NCI-H2171 (cell line): ENCODE measurements around the gene HS3ST3A1.

Experiments
- DNase-seq: peaks from one replicate; lab custom pipeline; 2025; lab: John Stamatoyannopoulos, UW

The HS3ST3A1 gene

DNA sequence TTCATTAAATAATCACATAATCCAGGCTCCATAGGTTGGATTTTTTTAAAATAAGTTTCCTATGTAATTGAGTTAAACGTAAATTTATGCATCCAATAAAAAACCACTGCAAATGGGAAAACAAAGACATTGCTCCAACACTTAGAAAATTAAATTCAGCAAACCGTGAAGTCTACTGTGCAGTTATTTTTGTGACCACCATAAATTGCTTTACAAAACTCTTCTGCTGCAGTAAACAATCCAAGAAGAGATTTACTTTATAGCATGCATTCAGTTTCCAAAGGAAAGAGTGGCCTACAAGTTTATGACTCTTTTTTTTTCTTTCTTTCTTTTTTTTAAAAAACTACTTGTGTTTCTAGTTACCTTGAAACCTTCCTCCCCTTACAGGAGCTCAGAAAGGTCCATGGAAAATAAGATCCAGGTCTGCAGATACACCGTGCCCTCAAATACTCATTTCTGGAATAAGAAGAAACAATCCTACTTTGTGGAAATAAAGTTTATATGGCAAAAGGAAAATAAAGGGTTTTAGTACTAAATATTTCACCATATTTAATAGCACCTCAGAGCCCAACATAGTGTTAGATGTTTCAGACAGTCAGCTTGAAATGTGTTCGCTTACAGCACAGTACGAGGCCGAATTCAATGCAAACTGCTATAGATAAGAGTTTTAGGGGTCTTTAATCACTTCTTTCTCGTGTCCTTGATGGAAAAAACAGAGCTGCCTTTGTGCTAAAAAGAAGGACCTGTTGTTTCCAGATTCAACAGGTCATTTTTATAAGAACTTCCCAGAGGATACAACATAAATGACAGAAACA lies 3.2 kb downstream of the HS3ST3A1 start:
- no peak for DNase-seq

DNA sequence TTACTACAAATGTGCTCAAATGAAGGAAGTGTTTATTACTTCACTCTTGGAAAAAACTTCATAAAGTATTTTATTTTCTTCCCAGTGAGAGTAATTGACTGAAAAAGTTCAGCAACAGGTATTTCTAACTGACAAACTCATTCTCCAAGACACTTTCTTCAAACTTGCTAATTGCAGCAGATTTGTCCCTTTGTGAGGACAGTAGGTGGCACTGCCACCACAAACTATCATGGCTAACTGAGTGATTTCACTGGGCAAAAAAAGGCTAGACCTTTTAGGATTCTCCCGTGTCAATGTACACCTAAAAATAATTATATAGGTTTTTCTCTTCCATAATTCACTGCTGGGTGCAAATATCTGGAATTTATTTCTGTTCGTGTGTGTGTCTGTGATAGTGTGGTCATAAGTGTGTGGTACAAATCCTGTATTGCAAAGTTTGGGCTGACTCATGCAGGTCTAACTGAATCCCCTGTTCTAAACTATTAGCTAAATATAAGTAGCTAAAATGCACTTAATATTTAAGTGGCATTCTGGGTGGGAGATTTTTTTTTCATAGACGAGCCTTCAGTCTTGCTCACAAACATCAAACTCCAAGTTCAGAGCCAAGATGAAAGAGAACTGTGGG lies 3.9 kb downstream of the HS3ST3A1 start:
- DNase-seq: no peak

DNA sequence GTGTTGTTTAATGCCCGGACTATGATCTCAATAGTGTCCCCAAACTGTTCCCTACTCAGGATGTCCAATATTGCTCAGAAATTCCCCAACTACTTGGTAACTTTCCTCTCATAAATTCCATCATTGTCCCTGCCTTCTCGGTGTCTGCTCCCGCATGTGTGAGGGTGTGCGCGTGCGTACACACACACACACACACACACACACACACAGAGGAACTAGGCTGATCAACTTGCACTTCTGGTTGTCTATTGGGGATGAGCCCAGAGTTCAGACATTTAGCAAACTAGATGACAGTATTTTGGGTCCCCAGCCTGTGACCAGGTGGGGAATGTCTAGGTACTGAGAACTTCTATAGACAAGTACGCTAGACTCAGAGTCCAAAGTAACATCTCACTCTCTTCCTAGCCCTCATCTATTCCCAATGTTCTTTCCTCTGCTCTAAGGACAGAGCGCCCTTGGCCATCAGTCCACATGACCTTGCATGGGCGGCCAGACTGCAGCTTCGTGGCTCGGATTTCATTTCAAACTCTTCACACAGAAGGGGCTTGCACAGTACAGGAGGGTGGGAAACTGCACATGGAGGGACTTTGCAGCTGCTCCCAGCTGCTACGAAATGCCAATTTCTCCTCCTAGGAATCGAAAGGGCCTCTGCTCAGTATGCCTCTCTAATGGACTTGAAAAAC lies 5.3 kb downstream of the HS3ST3A1 start:
- DNase-seq: no peak

DNA sequence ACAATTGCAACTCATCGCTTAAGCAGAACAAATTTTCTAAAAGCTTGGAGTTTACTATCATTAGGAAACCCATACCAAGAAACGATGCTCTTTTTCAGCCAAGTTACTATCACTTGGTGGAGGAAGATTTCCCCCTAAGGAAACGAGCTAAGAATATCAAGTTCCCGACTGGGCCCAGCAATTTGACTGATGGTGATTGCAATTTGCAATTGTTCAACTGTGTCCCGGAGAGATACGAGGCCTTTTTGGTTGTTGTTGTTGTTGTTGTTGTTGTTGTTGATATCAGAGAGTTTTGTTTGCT lies 6.2 kb downstream of the HS3ST3A1 start:
- no peak for DNase-seq

DNA sequence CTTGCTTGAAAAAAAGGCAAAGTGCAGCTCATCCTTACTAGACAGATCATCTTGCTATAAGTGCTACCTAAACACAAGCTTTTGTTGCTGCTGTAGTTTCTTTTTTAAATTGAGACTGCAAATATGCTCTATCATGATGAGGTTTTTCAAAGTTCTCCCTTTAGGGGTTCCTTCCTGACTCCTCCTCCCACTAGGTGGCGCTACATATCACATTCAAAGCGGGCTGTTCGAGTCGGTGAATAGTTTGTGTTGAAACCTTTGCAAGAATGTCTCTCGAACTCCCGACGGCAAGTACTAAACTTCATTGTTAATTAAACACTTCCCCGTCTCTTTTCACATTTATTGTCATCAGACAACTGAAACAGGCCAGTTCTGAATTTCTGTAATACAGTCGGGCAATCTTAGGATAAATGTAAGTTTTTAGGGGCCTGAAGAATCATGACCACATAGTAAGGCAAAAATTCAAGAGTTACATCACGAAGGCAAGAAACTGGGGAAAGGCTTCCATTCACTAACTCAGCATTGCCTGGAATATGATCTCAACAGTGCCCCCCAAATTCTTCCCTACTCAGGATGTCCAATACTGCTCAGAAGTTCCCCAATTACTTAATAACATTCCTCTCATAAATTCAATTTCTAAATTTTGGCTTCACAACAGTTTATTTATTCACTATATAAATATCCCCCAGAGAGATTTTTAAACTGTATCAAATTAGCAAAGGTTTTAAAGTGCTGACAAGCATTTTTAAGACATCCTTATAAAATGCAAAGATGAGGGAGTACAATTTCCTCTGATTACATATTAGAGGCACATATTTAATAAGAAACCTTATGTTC lies 6.7 kb downstream of the HS3ST3A1 start:
- peak; percentile 19 for DNase-seq

DNA sequence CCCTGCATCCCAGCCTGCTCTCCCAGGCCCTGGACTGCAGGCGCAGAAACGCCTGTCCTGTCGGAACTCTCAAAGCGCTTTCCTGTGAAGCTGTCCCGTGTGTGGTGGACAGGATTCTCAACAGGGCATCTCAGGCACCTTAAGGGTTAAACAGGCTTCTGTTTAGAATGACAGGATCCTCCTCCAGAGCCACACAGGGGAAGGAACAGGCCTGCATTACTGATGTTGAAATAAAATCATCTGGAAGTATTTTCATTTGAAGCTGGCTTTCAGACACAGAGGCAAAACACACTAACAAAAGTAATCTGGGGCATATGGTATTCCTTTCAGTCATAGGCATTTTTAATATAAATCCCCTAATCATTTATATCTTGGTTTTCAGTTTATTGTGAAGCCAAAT lies 7.4 kb downstream of the HS3ST3A1 start:
- DNase-seq: no peak

DNA sequence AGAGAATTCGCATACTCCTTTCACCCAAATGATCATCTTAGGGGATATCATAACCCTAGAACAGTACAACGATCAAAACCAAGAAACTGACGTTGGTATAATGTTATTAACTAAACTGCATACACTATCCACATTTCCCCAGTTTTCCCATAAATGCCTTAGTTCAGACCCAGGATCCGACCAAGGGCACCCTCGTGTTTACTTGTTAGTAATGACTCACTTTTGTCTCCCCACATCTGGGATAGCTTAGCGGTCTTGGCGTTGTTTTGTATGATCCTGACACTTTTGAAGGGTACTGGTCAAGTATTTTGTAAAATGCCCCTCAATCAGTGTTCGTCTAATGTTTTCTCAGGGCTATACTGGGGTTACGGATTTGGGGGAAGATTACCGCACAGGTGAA lies 8.0 kb downstream of the HS3ST3A1 start:
- DNase-seq: no peak

DNA sequence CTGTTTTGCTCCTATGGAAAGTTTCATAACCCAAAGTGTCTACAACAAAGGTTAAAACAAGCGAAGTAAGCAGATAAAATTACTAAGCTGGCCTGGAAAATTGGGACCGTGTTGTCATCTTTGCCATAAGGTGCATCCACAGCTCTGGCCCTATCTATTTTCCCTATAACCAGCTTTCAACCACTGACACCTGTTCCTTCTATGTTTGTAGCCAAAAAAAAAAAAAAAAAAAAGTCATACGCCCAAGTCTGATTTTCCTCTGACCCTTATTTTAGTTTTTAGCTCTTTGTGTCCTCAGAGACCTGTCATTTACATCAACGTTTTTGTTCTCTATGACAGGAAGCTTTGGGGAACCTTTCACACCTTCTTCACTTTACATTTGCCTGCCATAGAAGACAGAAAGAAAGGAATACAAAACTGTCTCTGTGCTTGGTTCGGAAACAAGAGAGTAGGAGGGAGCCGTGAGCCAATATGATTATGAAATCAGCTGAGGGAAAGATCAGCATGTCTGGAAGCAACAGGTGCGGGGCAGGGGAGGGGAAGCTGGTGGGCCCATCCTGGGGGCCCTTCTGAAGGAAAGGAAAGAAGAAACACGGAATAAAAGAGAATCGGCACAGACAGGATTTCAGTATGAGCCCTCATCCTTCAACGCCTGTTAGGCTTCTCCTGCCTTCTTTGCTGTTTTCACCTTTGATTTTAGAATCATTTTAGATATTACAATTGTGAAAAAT lies 8.5 kb downstream of the HS3ST3A1 start:
- DNase-seq: no peak

DNA sequence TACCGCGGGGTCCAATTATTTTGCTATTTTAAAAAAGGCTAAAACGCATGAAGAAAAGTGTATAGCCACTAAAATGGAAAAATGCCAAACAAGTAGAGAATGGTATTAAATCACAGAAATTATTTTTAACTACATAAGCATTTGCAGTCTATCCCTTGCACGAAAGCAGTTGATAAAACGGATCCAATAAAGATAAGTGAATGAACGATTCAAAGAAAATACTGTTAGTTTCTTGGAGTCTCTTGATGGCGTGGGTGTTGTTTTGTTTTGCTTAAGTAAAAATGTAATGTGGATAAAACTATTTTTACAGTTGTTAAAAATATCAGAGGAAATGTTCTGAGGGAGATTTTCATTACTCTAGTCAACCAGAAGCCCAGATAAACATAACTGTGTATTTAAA lies 9.3 kb downstream of the HS3ST3A1 start:
- DNase-seq: no peak

DNA sequence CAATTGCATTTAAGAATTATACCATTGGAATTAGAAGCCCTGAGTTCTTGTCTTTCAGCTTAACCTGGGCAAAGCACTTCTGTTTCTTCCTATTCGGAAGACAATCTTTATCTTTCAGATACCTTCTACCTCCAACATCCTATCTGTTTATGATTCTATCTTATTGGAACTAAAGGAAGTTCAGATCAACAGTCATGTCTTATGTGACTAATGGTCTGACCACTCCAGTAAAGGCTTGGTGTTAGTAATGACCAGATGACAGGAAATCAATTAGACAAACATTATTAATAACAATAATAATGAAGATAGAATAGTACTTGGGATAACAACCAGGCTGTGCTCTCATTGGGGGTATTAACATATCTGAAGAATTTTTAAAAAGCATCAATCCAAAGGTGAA lies 11.3 kb downstream of the HS3ST3A1 start:
- DNase-seq: no peak

DNA sequence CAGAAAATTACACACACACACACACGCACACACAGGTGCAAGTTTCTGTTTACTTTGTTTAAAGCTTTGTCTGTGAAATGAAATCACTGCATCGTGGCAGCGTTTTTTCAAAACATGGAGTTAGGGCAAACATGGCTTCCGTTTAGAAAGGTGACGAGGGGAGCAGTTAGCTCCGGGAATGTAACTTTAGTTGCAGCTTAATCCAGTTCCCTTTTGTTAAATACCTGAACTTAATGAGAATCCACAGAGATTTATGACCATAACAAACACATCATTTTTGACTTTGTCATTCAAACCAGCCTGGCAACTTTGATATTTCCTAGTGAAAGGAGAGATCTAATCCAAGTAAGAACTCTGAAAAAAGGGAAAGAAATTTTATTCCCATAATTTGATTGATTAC lies 12.1 kb downstream of the HS3ST3A1 start:
- DNase-seq: no peak

DNA sequence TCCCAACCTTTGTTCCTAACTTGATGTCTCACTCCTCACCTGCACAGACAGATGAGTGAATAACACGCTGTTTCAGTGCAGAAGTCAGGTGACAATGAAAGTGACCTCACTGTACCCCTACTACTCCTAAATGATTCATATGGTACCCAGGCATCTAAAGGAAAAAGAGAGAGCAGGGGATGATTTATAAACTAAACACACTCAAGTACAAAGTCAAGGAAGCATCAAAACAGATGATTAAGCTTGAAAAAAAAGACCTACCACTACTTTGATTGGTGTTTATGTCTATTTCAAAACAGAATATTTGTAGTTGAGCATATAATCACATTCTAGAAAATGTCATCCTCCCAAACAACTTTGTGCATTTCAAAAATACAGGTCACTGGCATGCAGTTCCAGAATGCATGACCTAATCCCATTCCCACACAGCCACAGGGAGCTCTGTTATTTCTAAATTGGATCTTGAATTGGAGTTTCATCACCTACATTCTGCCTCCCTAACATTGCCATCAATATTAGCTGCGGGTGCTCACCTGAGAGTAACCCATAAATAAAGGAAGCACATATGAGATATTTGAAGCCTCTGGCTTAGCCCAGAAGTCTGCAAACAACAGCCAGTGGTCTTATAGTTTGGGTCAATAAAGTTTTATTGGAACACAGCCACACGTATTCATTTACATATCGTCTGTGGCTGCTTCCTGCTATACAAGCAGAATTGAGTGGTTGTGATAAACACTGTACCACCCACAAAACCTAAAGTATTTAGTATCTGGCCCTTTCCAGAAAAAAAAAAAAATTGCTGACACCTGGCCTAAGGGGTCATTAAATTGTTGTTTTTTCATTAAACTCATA lies 14.0 kb downstream of the HS3ST3A1 start:
- no peak for DNase-seq

DNA sequence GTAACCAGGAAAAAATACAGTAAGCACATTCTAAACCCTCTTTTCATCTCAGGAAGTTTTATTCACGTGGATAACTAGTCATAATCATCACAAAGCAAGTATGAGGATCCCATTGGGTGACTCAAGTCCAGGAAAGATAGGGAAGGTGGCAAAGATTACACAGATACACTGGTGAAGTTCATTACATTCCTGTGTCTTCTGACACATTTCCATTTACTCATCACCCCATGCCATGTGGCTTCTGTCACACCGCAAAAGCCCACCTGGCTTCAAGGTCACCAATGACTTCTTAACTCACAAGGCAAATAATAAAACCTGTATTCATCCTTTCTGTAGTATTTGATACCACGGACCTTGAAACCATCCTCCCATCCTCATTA lies 17.0 kb downstream of the HS3ST3A1 start:
- no peak for DNase-seq

DNA sequence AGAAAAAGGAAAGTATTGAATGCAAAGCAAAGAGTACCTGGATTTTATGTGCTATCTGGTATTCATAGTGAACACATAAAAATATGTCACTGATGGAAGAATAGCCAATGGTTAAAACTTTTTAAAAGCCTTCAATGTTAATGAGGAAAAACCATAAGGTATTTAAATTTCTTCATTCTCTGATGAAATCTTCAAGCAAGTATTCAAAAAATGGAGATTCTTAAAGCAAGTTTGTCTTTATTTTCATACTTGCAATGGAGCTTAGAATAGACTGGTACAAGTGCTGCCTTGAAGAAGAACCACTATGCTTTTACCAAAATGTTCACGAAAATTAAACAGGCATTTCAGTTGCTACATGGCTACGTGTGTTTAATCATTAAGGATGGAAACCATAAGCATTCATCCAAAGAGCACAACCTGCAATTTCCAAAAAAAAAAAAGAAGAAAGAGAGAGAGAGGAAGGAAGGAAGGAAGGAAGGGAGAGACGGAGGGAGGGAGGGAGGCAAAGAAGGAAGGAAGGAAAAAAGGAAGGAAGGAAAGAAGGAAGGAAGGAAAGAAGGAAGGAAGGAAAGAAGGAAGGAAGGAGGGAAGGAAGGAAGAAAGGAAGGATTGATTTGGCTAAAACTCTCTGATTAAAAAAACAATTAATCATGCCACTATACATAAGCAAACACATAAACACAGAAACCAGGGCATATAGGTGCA lies 17.6 kb downstream of the HS3ST3A1 start:
- no peak for DNase-seq

DNA sequence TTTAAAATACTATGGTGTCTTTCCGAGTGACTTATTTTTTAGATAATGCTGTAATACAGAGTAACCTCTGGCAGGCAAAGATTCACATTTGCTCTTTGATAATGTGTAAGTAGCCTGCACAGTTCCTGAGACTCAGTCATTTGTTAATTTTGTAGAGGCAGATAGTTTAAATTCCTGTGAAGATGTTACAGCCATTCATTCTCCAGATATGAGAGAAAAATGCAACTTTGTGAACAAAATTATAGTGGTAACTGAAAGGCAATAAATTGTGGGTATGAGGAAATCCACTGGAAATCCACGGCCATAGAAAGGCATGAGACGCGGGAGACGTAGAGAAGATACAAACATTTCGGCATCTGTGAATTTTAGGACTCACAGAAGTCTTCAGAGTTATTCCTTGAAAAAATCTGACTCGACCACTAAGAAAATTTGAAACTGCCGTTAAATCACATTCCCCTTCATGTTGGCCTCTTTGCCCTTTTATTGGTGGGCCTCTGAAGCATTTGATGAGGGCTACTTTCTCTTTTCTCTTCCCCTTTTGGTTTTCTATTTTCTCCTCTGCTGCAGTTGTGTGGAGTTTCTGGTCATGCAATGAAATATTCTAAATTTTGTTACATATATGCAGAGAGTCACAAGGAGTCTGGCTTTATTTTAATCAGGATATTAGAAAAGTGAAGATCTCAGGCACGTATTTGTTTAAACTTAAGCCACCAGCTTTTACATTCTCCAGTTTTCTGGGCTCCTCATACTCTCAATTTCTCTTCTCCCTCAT lies 18.8 kb downstream of the HS3ST3A1 start:
- DNase-seq: no peak

DNA sequence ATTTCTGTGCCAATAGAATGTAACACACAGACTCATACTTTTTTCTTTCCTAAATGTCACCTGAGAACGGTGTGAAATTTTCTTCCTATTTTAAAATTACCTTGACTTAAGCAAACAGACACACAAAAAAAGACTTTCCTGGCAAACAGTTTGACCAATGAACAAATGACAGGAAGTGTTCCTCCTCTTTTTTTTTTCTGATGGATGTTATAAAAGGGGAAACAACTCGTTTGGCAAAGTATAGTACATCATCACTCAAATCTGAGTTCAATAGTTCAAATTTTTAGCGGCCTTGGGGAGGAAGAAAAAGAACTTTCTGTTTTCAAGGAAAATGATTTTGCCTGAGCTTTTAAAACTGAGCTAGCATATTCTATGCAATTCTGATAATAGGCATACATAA lies 19.8 kb downstream of the HS3ST3A1 start:
- no peak for DNase-seq

DNA sequence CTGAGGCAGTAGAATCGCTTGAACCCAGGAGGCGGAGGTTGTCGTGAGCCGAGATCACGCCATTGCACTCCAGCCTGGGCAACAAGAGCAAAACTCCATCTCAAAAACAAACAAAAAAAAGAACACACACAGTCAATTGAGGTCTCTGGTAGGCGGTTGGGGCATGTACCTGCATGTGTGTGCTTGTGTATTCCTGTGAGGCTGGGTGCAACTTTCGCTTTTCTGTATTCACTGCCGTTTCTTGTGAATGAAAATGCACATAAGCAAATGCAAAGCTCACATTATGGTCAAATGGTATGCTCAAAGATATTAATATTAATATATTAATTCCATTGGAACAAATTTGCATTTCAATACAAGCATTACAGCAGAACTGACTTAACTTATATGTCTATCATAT lies 20.9 kb downstream of the HS3ST3A1 start:
- no peak for DNase-seq

DNA sequence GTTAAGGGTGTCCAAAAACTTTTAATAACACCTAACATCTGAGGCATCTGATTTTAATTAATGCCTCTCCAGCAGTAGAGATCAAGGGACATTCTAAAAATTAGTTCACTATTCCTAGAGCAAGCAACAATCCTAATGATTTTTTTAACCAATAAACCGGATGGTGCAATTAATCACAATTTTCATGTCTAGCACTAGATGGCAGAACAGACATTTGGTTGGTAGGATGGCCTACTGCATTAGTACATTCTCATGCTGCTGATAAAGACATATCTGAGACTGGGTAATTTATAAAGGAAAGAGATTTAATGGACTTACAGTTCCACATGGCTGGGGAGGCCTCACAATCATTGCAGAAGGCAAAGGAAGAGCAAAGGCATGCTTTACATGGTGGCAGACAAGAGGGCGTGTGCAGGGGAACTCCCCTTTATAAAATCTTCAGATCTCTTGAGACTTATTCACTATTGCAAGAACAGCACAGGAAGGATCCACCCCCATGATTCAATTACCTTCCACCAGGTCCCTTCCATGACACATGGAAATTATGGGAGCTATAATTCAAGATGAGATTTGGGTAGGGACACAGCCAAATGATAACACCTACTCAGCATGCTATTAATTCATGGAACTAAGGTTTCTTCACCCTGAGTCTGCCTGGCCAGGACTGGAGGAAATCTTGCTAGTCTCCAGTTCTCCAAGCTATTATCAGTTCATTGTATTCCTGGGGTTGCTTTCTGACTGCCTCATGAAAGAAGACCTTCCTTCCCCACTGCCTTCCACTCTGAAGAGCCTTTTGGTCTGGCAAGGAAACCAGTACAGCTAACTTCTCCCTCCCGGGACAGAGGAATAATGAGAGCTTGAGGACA lies 24.8 kb downstream of the HS3ST3A1 start:
- no peak for DNase-seq
